HepG2 (cell line): ENCODE results near the gene FUT1. TPM values are rescaled to one million over a fixed set of nuclear protein-coding genes. Genes with fewer than 3 reads are reported as not detected.

Source experiments
- ATAC-seq: fragments of 200-7000 bp; cut with Tn5 transposase; 3 replicates; pipeline ENCODE4 v1.9.1; 2020; ENCODE audit warnings: mild to moderate bottlenecking, moderate library complexity
- BruUV-seq: library from RNA; stranded (reverse); fragments of 400-500 nt; replicated peaks from 2 replicates; lab custom pipeline; 2021; lab: Mats Ljungman, UMichigan
- CTCF ChIA-PET: fragments of 300-600 bp; formaldehyde crosslinking; extraction: SDS; loops from one replicate; lab custom pipeline; 2021; ENCODE audit warnings: low total read pairs, inconsistent platforms, low intra/inter-chr PET ratio; lab: Yijun Ruan, JAX
- POLR2A ChIA-PET: fragments of 350-600 bp; sonication (Branson Sonifier 250); formaldehyde crosslinking; loops from one replicate; lab custom pipeline; 2020; ENCODE audit warnings: antibody characterized with exemption, inconsistent platforms; lab: Yijun Ruan, JAX
- DNase-seq: peaks from one replicate; pipeline ENCODE4 v3.0.0-alpha.2; 2015; ENCODE audit warnings: low spot score
- FAIRE-seq: peaks from 3 replicates; lab custom pipeline; 2011; peaks lifted over from hg19 to GRCh38; lab: Jason Lieb, UNC
- H2AFZ ChIP-seq: one replicate; pipeline ENCODE4 v1.6.1; 2011; ENCODE audit warnings: low read length, inconsistent platforms
- H3K27ac ChIP-seq: fragments of 300-600 bp; 3 replicates; pipeline ENCODE4 v1.8.0; 2011; ENCODE audit warnings: mixed run types, mild to moderate bottlenecking, mixed read lengths, low read length, inconsistent platforms; ENCODE audit not compliant: insufficient read depth; ENCODE audit errors: extremely low read length
- H3K27me3 ChIP-seq, 2 experiments: fragments of 200-600 bp in 1 of 2; 2 replicates in 1 of 2; 3 replicates in 1 of 2; pipeline versions ENCODE4 v1.6.0 to v1.8.0; 2011; ENCODE audit warnings: low read length in 2 of 2, mild to moderate bottlenecking in 2 of 2, moderate library complexity in 2 of 2, inconsistent platforms in 1 of 2; ENCODE audit not compliant: insufficient read depth in 2 of 2, control insufficient read depth in 1 of 2
- H3K36me3 ChIP-seq, 2 experiments: fragments of 200-600 bp in 1 of 2; replicated peaks in 1 of 2; 2 replicates in 1 of 2; 3 replicates in 1 of 2; pipeline versions ENCODE4 v1.5.1 to v1.8.0; 2011; ENCODE audit warnings: low read length in 2 of 2, inconsistent platforms in 1 of 2; ENCODE audit not compliant: insufficient read depth in 2 of 2, control insufficient read depth in 1 of 2
- H3K4me1 ChIP-seq: 2 replicates; pipeline ENCODE4 v1.5.1; 2012; ENCODE audit warnings: low read length, inconsistent platforms; ENCODE audit not compliant: insufficient read depth
- H3K4me2 ChIP-seq: 2 replicates; pipeline ENCODE4 v1.6.0; 2011; ENCODE audit warnings: low read depth, low read length, inconsistent platforms
- H3K4me3 ChIP-seq, 3 experiments: fragments of 200-600 bp in 1 of 3; sonication (generic), shearing (Covaris generic) in 1 of 3; replicated peaks in 1 of 3; 2 replicates each; pipeline ENCODE4 v1.5.1; 2011 to 2016; ENCODE audit warnings: low read length in 3 of 3, inconsistent platforms in 2 of 3, low read depth in 2 of 3, mild to moderate bottlenecking in 2 of 3, control low read depth in 1 of 3, mixed read lengths in 1 of 3; ENCODE audit not compliant: insufficient read depth in 1 of 3
- H3K79me2 ChIP-seq: one replicate; pipeline ENCODE4 v1.6.1; 2011; ENCODE audit warnings: low read length, inconsistent platforms; ENCODE audit not compliant: insufficient read depth
- H3K9ac ChIP-seq: 2 replicates; pipeline ENCODE4 v1.6.0; 2011; ENCODE audit warnings: mild to moderate bottlenecking, low read depth, low read length, inconsistent platforms; ENCODE audit not compliant: insufficient read depth
- H3K9me3 ChIP-seq: 2 replicates; pipeline ENCODE4 v1.5.1; 2012; ENCODE audit warnings: mild to moderate bottlenecking, low read length
- H4K20me1 ChIP-seq: 2 replicates; pipeline ENCODE4 v1.6.0; 2011; ENCODE audit warnings: inconsistent platforms, mild to moderate bottlenecking, low read length, moderate library complexity; ENCODE audit not compliant: insufficient read depth
- ARNTL ChIP-seq: sonication (generic); formaldehyde crosslinking; IDR thresholded peaks from 2 replicates; pipeline ENCODE4 v1.4.0; 2020; ENCODE audit warnings: mild to moderate bottlenecking, missing genetic modification reagents
- ATF3 ChIP-seq: sonication (generic); formaldehyde crosslinking; IDR thresholded peaks from 2 replicates; pipeline ENCODE4 v1.4.0; 2020; ENCODE audit warnings: missing genetic modification reagents
- BCL6 ChIP-seq: IDR thresholded peaks from 2 replicates; pipeline ENCODE4 v1.6.1; 2016; ENCODE audit warnings: missing genetic modification reagents, missing compliant biosample characterization
- CERS6 ChIP-seq: sonication (generic); formaldehyde crosslinking; IDR thresholded peaks from 2 replicates; pipeline ENCODE4 v1.5.0; 2020; ENCODE audit warnings: missing genetic modification reagents
- ELF1 ChIP-seq: sonication (generic); formaldehyde crosslinking; IDR thresholded peaks from 2 replicates; pipeline ENCODE4 v1.4.0; 2020; ENCODE audit warnings: missing genetic modification reagents
- FOSL2 ChIP-seq: sonication (generic); formaldehyde crosslinking; IDR thresholded peaks from 2 replicates; pipeline ENCODE4 v1.4.0; 2020; ENCODE audit warnings: missing genetic modification reagents
- FOXK2 ChIP-seq: fragments of 450-650 bp; IDR thresholded peaks from 2 replicates; pipeline ENCODE4 v1.6.1; 2016
- HOXA5 ChIP-seq: sonication (generic); formaldehyde crosslinking; IDR thresholded peaks from 2 replicates; pipeline ENCODE4 v1.4.0; 2020; ENCODE audit warnings: missing genetic modification reagents
- MAFF ChIP-seq: IDR thresholded peaks from 2 replicates; pipeline ENCODE4 v1.6.1; 2011; ENCODE audit warnings: low read depth, low read length, improper control_type of control experiment
- MIXL1 ChIP-seq: IDR thresholded peaks from 2 replicates; pipeline ENCODE4 v1.6.1; 2016
- PATZ1 ChIP-seq: sonication (generic); formaldehyde crosslinking; IDR thresholded peaks from 2 replicates; pipeline ENCODE4 v1.4.0; 2020; ENCODE audit warnings: missing genetic modification reagents
- PHF5A ChIP-seq: IDR thresholded peaks from one replicate; pipeline ENCODE4 v1.6.1; 2018; ENCODE audit warnings: low read depth, missing genetic modification reagents; ENCODE audit not compliant: unreplicated experiment
- RAD51 ChIP-seq: fragments of 450-650 bp; IDR thresholded peaks from 2 replicates; pipeline ENCODE4 v1.6.1; 2016; ENCODE audit warnings: borderline replicate concordance
- SOX13 ChIP-seq, 3 experiments: fragments of 450-650 bp in 1 of 3; sonication (generic) in 1 of 3; formaldehyde crosslinking in 1 of 3; IDR thresholded peaks in 2 of 3; conservative IDR thresholded peaks in 1 of 3; 2 replicates each; pipeline versions ENCODE4 v1.5.0 to v1.6.1; 2016 to 2020; ENCODE audit warnings: antibody characterized with exemption in 1 of 3, mild to moderate bottlenecking in 1 of 3, missing compliant biosample characterization in 1 of 3, missing genetic modification reagents in 1 of 3, moderate library complexity in 1 of 3
- TBX3 ChIP-seq: fragments of 450-650 bp; IDR thresholded peaks from 2 replicates; pipeline ENCODE4 v1.6.1; 2017; ENCODE audit warnings: antibody characterized with exemption, mild to moderate bottlenecking, inconsistent platforms, borderline replicate concordance
- ZNF138 ChIP-seq: sonication (generic); formaldehyde crosslinking; IDR thresholded peaks from 2 replicates; pipeline ENCODE4 v1.5.0; 2020; ENCODE audit warnings: mild to moderate bottlenecking, low read depth, missing genetic modification reagents
- ZNF18 ChIP-seq: sonication (generic); formaldehyde crosslinking; IDR thresholded peaks from 2 replicates; pipeline ENCODE4 v1.8.0; 2022; ENCODE audit warnings: mild to moderate bottlenecking, missing genetic modification reagents; ENCODE audit not compliant: insufficient replicate concordance
- WGBS: methylation state at CpG from one replicate; pipeline ENCODE4 v1.1.6; 2017; ENCODE audit warnings: low lambda C conversion rate; 5-methylcytosine and 5-hydroxymethylcytosine counted together
- in situ Hi-C: cut with HindIII; loops from 2 replicates; pipeline ENCODE4 v1.10.0; 2017; ENCODE audit warnings: low pct_unique_long_range_greater_than_20kb; ENCODE audit not compliant: extremely low pct_ligation_motif_present
- intact Hi-C: fragments of 100-400 bp; cut with micrococcal nuclease; formaldehyde crosslinking; loops from one replicate; pipeline ENCODE4 v1.10.0; 2022; ENCODE audit not compliant: unreplicated experiment
- polyA plus RNA-seq, 8 experiments: library from polyadenylated mRNA; depleted of rRNA in 3 of 8; stranded (reverse) in 7 of 8; unstranded in 1 of 8; fragments of >200 nt; fragmentation: Illumina TruSeq in 4 of 8; extraction: Trizol in 4 of 8; gene quantifications; 2 replicates each; pipeline versions ENCODE4 v1.2.1 to v1.2.3, GENCODE V29; 2011 to 2016; ENCODE audit warnings: low read depth in 4 of 8, missing spikeins in 1 of 8, mixed read lengths in 1 of 8; ENCODE audit not compliant: insufficient read depth in 1 of 8
- total RNA-seq, 5 experiments: library from RNA; depleted of rRNA; stranded (reverse); fragments of >200 nt; fragmentation: Illumina TruSeq; extraction: Trizol; gene quantifications; 2 replicates each; pipeline ENCODE4 v1.2.3, GENCODE V29; 2016; ENCODE audit warnings: low read depth in 1 of 5

The FUT1 gene
- total and polyA plus RNA-seq, 2 of the 13 experiments (the other 11 are each of a cell fraction or from before 2014, with no cell fraction given) = 0.07 to 1.1 TPM

- TF ChIP-seq SOX13 (IDR thresholded peaks at IDR 0.05) = no peak
- TF ChIP-seq SOX13 (CRISPR knock-in tag; conservative IDR thresholded peaks at IDR 0.05 in 1 of 2, IDR thresholded peaks at IDR 0.05 in 1 of 2) = peak in 1 of 2 experiments; percentile 18; a peak in 1 of 4 replicates
- TF ChIP-seq ZNF138 (CRISPR knock-in tag) = no peak
Observed at GRCh38 chr19:48784527-48784926, 32.1 kb upstream of the FUT1 start (continued).

- Histone ChIP-seq H4K20me1 (no peaks in the 10 kb centered on the region), H3K4me3 (peak overlapping the region in 1 of 3 experiments; percentile 55; a peak in 2 of 6 replicates), H3K4me2 (peak overlapping the region; percentile 93), H3K9ac (peak overlapping the region; percentile 38), H3K79me2 (no peaks in the 10 kb centered on the region), H3K4me1 (peaks cover 54% of the 10 kb centered on the region), H3K36me3 (no peaks in the 10 kb centered on the region), H3K9me3 (no peaks in the 10 kb centered on the region), H3K27ac (no peak overlapping the region), H2AFZ (peak overlapping the region; percentile 42), H3K27me3 (no peaks in the 10 kb centered on the region; a peak in 1 of 5 replicates)
- 6% methylated on average over 13 of the region's 14 CpGs for WGBS
- POLR2A ChIA-PET = interaction anchor here (1.5 kb wide), 1 partner anchor 26 kb away, joined by 3 read pairs; no protein-coding TSS in a partner anchor
- intact Hi-C loops (loop anchor here (10.0 kb wide), 1 partner anchor 184 kb away; the partner anchor contains the start of gene FTL), in situ Hi-C loops (loop anchor here (10.0 kb wide), 1 partner anchor 106 kb away; the partner anchor contains the start of gene NTN5)
- no TSS peak for BruUV-seq
- no peak for FAIRE-seq
- DNase-seq = peak; percentile 88
- CTCF ChIA-PET = no interaction called here
- ATAC-seq = peak; percentile 56
- TF ChIP-seq ELF1 (CRISPR knock-in tag) (0 out of 2 replicates have a peak, but pooled peaks have one; percentile 10), FOSL2 (CRISPR knock-in tag) (peak; percentile 96), BCL6 (peak; percentile 37; the same call in 1 of the 2 replicates), ZNF18 (CRISPR knock-in tag) (peak; percentile 33), FOXK2 (no peak), MIXL1 (CRISPR knock-in tag) (peak; percentile 39; the same call in 1 of the 2 replicates), PHF5A (CRISPR knock-in tag) (peak; percentile 52), CERS6 (CRISPR knock-in tag) (no peak), MAFF (peak; percentile 41), TBX3 (0 out of 2 replicates have a peak, but pooled peaks have one; percentile 15), PATZ1 (peak; percentile 64), ATF3 (CRISPR knock-in tag) (peak; percentile 64), RAD51 (peak; percentile 87; the same call in 1 of the 2 replicates), ARNTL (CRISPR knock-in tag) (peak; percentile 83), HOXA5 (CRISPR knock-in tag) (peak; percentile 90)
Observed at GRCh38 chr19:48780631-48781391, 28.4 kb upstream of the FUT1 start.
